Smooth muscle cell of the pulmonary artery (primary cell): ENCODE data around the gene PSMD14. TPM values are rescaled to one million over a fixed set of nuclear protein-coding genes. Genes with fewer than 3 reads are reported as not detected.

Experiments
- total RNA-seq: library from RNA; depleted of rRNA; stranded (reverse); fragments of >200 nt; gene quantifications from 2 replicates; pipeline ENCODE4 v1.2.3, GENCODE V29; 2014

Gene PSMD14
- total RNA-seq: 58.7 and 60.1 TPM in 2 replicates

DNA sequence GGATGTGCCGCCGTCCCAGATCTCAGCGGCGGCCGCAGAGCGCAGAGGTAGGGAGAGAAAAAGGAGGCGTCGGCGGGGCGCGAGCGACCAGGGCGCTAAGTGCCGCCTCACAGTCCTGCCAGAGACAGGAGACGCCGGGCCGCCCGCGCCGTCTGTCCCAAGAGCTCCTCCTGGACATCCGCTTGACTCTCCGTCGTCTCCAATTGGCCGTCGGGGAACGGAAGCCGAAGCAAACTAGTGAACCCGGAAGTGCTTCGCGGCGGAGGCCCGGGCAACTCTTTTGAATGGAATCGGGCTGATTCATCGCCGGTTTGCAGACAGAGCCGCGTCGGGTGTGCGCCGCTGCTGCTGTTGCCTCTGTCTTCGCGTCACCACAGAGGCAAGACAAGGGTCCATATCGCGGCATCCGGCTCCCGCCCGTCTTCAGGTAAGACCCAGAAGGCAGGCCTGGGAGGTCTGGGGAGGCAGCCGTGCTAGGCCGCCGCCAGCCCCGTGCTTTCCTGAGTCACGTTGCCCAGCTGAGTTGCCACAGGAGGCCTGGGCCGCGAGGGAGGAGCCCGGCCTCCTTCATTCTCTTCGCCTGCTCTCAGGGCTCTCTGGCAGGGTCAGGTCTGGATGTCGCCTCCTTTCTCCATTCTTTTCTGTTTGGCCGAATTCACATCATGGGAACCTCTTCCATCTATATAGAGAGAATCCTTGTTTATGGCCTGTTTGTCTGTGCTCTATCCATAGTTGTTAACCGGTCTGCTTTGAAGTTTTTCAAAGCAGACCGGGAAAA lies at the start of gene PSMD14:
Gene PSMD14, plus strand, starts transcription at position 248 of the 778 bp plus-strand sequence. CDS start 10,401 bp downstream, outside the sequence.

DNA sequence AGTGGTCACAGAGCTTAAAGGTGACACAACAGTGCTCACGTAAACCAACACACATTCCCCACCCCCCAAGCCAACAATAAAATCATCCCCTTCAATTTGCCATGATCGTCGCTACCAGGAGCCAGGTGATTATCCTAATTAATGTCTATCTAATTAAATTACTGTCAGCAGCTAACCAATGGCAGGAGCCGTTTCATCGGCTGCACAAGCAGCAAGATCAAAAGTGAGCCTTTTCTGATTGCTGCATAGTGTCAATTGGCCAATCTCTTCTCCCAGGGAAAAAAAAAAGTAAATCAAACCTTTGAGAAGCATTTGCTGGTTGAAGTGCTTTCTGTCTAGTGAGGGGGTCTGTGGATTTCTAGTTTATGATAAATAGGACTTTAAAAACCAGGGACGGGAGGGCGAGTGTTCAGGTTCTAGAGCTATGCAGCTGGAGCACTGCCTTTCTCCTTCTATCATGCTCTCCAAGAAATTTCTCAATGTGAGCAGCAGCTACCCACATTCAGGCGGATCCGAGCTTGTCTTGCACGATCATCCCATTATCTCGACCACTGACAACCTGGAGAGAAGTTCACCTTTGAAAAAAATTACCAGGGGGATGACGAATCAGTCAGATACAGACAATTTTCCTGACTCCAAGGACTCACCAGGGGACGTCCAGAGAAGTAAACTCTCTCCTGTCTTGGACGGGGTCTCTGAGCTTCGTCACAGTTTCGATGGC lies 107.9 kb downstream of the PSMD14 start, which contains the start of gene TBR1:
Gene TBR1, plus strand, starts transcription at position 311 of the 721 bp plus-strand sequence. Its CDS starts 114 bp downstream, at position 425.

Other genes starting within 250 kb of the PSMD14 start
- gene TANK, start 148.0 kb upstream of the PSMD14 start, total RNA-seq: 53.8 and 81.3 TPM in 2 replicates
- gene TBR1, start 107.9 kb downstream of the PSMD14 start, total RNA-seq: 0.03 TPM in 1 of 2 replicates, not detected in the other